Spleen (tissue), 11 donors: ENCODE data around the gene JAZF1. TPM values are rescaled to one million over a fixed set of nuclear protein-coding genes. Genes with fewer than 3 reads are reported as not detected.

Source experiments
- DNase-seq: peaks from one replicate; pipeline ENCODE4 v3.0.0-alpha.2; 2020
- H3K27ac ChIP-seq, 8 donors: fragments of 200-600 bp; sonication (generic) in 7 of 8; 1 replicate in 4 of 8; 2 replicates in 4 of 8; pipeline versions ENCODE4 v1.5.0 to v1.8.0; 2016 to 2021; ENCODE audit warnings: inconsistent platforms in 4 of 8, mild to moderate bottlenecking in 4 of 8, moderate library complexity in 1 of 8
- H3K27me3 ChIP-seq, 7 donors: fragments of 200-600 bp; sonication (generic) in 6 of 7; replicated peaks in 1 of 7; 1 replicate in 4 of 7; 2 replicates in 3 of 7; pipeline versions ENCODE4 v1.5.0 to v1.8.0; 2016 to 2021; ENCODE audit warnings: inconsistent platforms in 3 of 7, mild to moderate bottlenecking in 1 of 7
- H3K36me3 ChIP-seq, 6 donors: fragments of 200-600 bp; sonication (generic) in 5 of 6; 1 replicate in 4 of 6; 2 replicates in 2 of 6; pipeline versions ENCODE4 v1.5.0 to v1.8.0; 2016 to 2021; ENCODE audit warnings: inconsistent platforms in 2 of 6
- H3K4me1 ChIP-seq, 6 donors: fragments of 200-600 bp; sonication (generic) in 5 of 6; 1 replicate in 3 of 6; 2 replicates in 3 of 6; pipeline versions ENCODE4 v1.5.0 to v1.8.0; 2016 to 2021; ENCODE audit warnings: inconsistent platforms in 3 of 6
- H3K4me3 ChIP-seq, 8 donors: fragments of 200-600 bp; sonication (generic) in 7 of 8; 1 replicate in 4 of 8; 2 replicates in 4 of 8; pipeline versions ENCODE4 v1.5.0 to v1.8.0; 2016 to 2021; ENCODE audit warnings: inconsistent platforms in 4 of 8, mild to moderate bottlenecking in 4 of 8, moderate library complexity in 2 of 8
- H3K9me3 ChIP-seq, 8 donors: fragments of 200-600 bp; sonication (generic) in 7 of 8; 1 replicate in 4 of 8; 2 replicates in 4 of 8; pipeline versions ENCODE4 v1.5.0 to v1.8.0; 2016 to 2021; ENCODE audit warnings: inconsistent platforms in 4 of 8
- CTCF ChIP-seq, 11 experiments: fragments of 200-600 bp in 7 of 11; fragments of 450-650 bp in 4 of 11; sonication (generic) in 4 of 11; IDR thresholded peaks in 8 of 11; conservative IDR thresholded peaks in 3 of 11; 1 replicate in 7 of 11; 2 replicates in 4 of 11; pipeline versions ENCODE4 v1.4.0 to v1.8.0; 2016 to 2021; ENCODE audit warnings: antibody characterized with exemption in 11 of 11, inconsistent platforms in 4 of 11, mild to moderate bottlenecking in 1 of 11
- POLR2A ChIP-seq, 3 donors: fragments of 450-650 bp; IDR thresholded peaks; one replicate each; pipeline ENCODE4 v1.5.1; 2017; ENCODE audit warnings: antibody characterized with exemption in 3 of 3, mild to moderate bottlenecking in 1 of 3
- POLR2AphosphoS5 ChIP-seq, 3 donors: sonication (generic); formaldehyde crosslinking; IDR thresholded peaks; one replicate each; pipeline ENCODE4 v1.5.1; 2017; ENCODE audit warnings: antibody characterized with exemption in 3 of 3
- WGBS, 5 donors: extraction: QIAGEN DNeasy Blood & Tissue Kit in 3 of 5; methylation state at CpG; one replicate each; pipeline versions ENCODE4 v1.1.5 to v1.1.7; 2013 to 2018; 5-methylcytosine and 5-hydroxymethylcytosine counted together
- intact Hi-C: fragments of 100-400 bp; cut with DNase I; formaldehyde crosslinking; loops from one replicate; pipeline ENCODE4 v1.15.0; 2023; ENCODE audit warnings: low total_unique reads
- polyA plus RNA-seq, 3 donors: library from polyadenylated mRNA; stranded (reverse); fragments of 200-250 nt; gene quantifications; one replicate each; pipeline ENCODE4 v1.2.1, GENCODE V29; 2013
- total RNA-seq, 7 donors: library from RNA; depleted of rRNA in 3 of 7; stranded (reverse); fragments of >200 nt in 3 of 7; fragmentation: NEBNext Ultra II Directional in 4 of 7; extraction: Animal tissue kit (Norgen Biotek cat#: 25700) in 4 of 7; gene quantifications; one replicate each; pipeline versions ENCODE4 v1.1.0 to v1.2.1, GENCODE V29; 2016 to 2021
- donor health status: healthy with polysubstance abuse.
- donor health status: DM: no; HTN: no; CAD: no; lungs with moderate emphysema.
- donor health status: DM: no; HTN: no; CAD: no.
- donor health status: Bipolar disorder and iron deficiency.
- donor health status: healthy.
- donor health status: DM: no; HTN: no; CAD: no.
- donor health status: DM: yes; HTN: yes; CAD: no.

The JAZF1 gene
- total and polyA plus RNA-seq, 10 donors, result 13.5 to 33.8 (median 24.7) TPM

GRCh38 chr7:28052933-28053332 lies 127.7 kb downstream of the JAZF1 start:
- intact Hi-C loops, result no loop called here
- H3K27me3 ChIP-seq, result no peaks in the 10 kb centered on the region
- TF ChIP-seq CTCF (IDR thresholded peaks at IDR 0.05 in 8 of 11, conservative IDR thresholded peaks at IDR 0.05 in 3 of 11), result no peak
- 96 to 99% (median 98%) methylated on average over 3 of the region's 3 CpGs for WGBS, 5 donors
- no peak for DNase-seq
- no peak overlapping the region for H3K4me3 ChIP-seq
- H3K9me3 ChIP-seq, result peaks cover 0 to 3% (median 0%) of the 10 kb centered on the region in 8 donors
- H3K27ac ChIP-seq, result no peak overlapping the region
- H3K36me3 ChIP-seq, result no peaks in the 10 kb centered on the region
- H3K4me1 ChIP-seq, result peaks cover 0 to 23% (median 10%) of the 10 kb centered on the region in 6 donors

- no peak for TF ChIP-seq POLR2AphosphoS5 (IDR thresholded peaks at IDR 0.05)
- no peak for TF ChIP-seq POLR2A (IDR thresholded peaks at IDR 0.05)
- no peak for TF ChIP-seq CTCF (IDR thresholded peaks at IDR 0.05 in 8 of 11, conservative IDR thresholded peaks at IDR 0.05 in 3 of 11)
- Histone ChIP-seq H3K4me1 (peaks cover 0 to 8% (median 0%) of the 10 kb centered on the region in 6 donors), H3K4me3 (no peak overlapping the region), H3K27ac (no peak overlapping the region), H3K36me3 (no peaks in the 10 kb centered on the region), H3K9me3 (peaks cover 0 to 3% (median 0%) of the 10 kb centered on the region in 8 donors), H3K27me3 (no peaks in the 10 kb centered on the region)
- DNase-seq, result no peak
- intact Hi-C loops, result no loop called here
- WGBS, 5 donors, result 90 to 96% (median 91%) methylated on average over 2 of the region's 2 CpGs
These were observed 131.9 kb downstream of the JAZF1 start for GRCh38 chr7:28048694-28049093.

DNA sequence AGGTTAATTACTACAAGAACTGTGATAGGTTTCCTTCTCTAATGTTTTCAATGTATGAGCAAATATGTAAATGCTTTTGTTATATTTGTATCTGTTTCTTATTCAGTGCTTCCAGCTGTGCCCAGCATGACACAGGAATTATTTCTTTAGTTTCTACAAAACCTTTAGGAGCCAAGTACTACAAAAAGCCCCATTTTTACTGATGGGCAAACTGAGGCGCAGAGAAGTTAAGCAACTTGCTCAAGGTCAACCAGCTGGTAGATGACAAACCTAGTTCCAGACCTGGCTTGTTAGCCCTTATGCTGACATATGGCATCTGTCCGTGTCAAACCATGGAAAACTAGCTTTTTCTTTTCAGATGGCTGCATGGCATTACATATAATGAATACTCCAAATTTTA lies 134.6 kb downstream of the JAZF1 start:
- Histone ChIP-seq H3K27me3 (no peaks in the 10 kb centered on the region), H3K4me1 (no peaks in the 10 kb centered on the region), H3K4me3 (no peak overlapping the region), H3K9me3 (peaks cover 0 to 3% (median 0%) of the 10 kb centered on the region in 8 donors), H3K27ac (no peak overlapping the region), H3K36me3 (no peaks in the 10 kb centered on the region)
- DNase-seq, result no peak
- TF ChIP-seq CTCF (IDR thresholded peaks at IDR 0.05 in 8 of 11, conservative IDR thresholded peaks at IDR 0.05 in 3 of 11) (no peak), POLR2AphosphoS5 (IDR thresholded peaks at IDR 0.05) (no peak), POLR2A (IDR thresholded peaks at IDR 0.05) (no peak)
- intact Hi-C loops, result no loop called here
- WGBS, 5 donors, result 92 to 99% (median 93%) methylated on average over 2 of the region's 2 CpGs

- H3K27ac ChIP-seq, result no peak overlapping the region
- H3K9me3 ChIP-seq, result peaks cover 0 to 3% (median 0%) of the 10 kb centered on the region in 8 donors
- intact Hi-C loops, result no loop called here
- TF ChIP-seq POLR2AphosphoS5 (IDR thresholded peaks at IDR 0.05) (no peak), POLR2A (IDR thresholded peaks at IDR 0.05) (no peak), CTCF (IDR thresholded peaks at IDR 0.05 in 8 of 11, conservative IDR thresholded peaks at IDR 0.05 in 3 of 11) (no peak)
- H3K36me3 ChIP-seq, result no peaks in the 10 kb centered on the region
- no peaks in the 10 kb centered on the region for H3K27me3 ChIP-seq
- 94 to 99% (median 98%) methylated on average over 4 of the region's 4 CpGs for WGBS, 5 donors
- DNase-seq, result no peak
- H3K4me1 ChIP-seq, result no peaks in the 10 kb centered on the region
- no peak overlapping the region for H3K4me3 ChIP-seq
These were observed 135.0 kb downstream of the JAZF1 start for GRCh38 chr7:28045592-28045991.
